ENCODE results near the gene ATP10B.

DNA sequence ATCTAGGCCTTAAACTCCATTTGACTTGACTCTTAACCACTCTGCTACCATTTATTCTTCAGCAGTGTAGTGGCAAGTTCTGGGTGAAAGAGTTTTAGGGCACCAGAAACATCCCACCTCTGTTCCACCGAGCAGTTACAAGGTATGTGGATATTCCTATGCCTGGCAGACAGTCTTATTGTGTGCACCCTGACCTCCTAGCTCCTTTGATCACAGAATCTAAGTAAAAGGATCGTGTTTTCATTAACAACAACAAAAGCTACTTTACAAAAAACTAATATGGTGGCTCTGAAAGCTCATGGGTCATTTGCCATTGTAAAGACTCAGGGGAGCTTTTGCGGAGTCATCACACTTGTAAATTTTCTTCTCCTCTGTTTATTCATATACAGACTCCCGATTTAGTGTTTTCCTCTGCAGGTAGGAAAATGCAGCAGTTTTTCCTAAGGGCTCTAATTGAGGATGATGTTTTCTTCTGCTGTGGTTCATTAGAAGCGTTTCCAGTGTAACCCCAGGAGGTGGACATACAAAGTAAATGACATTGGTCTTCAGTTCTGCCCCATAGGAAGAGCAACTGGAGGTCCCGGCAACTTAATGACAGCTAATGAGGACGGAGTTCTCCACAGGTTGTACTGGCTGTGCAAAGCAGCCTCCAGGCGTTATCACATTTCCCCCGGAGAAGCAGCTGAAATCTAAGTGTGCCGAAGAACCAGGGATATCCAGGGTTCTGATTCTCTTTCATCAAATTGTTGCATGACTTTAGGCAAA lies 78.2 kb downstream of the ATP10B start:
- TF ChIP-seq SP2 (tag by site-specific recombination; IDR thresholded peaks at IDR 0.05) (no peak), ZNF311 (tag by site-specific recombination; IDR thresholded peaks at IDR 0.05; ENCODE audit: borderline replicate concordance) (no peak), YY1 (tag by site-specific recombination; IDR thresholded peaks at IDR 0.05) (no peak), ZNF133 (tag by site-specific recombination; IDR thresholded peaks at IDR 0.05) (no peak), BCL11B (tag by site-specific recombination; IDR thresholded peaks at IDR 0.05; ENCODE audit: low read depth) (no peak), ZNF146 (tag by site-specific recombination; IDR thresholded peaks at IDR 0.05) (no peak)
- TF ChIP-seq, protein P1, sequence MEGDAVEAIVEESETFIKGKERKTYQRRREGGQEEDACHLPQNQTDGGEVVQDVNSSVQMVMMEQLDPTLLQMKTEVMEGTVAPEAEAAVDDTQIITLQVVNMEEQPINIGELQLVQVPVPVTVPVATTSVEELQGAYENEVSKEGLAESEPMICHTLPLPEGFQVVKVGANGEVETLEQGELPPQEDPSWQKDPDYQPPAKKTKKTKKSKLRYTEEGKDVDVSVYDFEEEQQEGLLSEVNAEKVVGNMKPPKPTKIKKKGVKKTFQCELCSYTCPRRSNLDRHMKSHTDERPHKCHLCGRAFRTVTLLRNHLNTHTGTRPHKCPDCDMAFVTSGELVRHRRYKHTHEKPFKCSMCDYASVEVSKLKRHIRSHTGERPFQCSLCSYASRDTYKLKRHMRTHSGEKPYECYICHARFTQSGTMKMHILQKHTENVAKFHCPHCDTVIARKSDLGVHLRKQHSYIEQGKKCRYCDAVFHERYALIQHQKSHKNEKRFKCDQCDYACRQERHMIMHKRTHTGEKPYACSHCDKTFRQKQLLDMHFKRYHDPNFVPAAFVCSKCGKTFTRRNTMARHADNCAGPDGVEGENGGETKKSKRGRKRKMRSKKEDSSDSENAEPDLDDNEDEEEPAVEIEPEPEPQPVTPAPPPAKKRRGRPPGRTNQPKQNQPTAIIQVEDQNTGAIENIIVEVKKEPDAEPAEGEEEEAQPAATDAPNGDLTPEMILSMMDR (tag by site-specific recombination; IDR thresholded peaks at IDR 0.05) = no peak
- TF ChIP-seq, protein P2, sequence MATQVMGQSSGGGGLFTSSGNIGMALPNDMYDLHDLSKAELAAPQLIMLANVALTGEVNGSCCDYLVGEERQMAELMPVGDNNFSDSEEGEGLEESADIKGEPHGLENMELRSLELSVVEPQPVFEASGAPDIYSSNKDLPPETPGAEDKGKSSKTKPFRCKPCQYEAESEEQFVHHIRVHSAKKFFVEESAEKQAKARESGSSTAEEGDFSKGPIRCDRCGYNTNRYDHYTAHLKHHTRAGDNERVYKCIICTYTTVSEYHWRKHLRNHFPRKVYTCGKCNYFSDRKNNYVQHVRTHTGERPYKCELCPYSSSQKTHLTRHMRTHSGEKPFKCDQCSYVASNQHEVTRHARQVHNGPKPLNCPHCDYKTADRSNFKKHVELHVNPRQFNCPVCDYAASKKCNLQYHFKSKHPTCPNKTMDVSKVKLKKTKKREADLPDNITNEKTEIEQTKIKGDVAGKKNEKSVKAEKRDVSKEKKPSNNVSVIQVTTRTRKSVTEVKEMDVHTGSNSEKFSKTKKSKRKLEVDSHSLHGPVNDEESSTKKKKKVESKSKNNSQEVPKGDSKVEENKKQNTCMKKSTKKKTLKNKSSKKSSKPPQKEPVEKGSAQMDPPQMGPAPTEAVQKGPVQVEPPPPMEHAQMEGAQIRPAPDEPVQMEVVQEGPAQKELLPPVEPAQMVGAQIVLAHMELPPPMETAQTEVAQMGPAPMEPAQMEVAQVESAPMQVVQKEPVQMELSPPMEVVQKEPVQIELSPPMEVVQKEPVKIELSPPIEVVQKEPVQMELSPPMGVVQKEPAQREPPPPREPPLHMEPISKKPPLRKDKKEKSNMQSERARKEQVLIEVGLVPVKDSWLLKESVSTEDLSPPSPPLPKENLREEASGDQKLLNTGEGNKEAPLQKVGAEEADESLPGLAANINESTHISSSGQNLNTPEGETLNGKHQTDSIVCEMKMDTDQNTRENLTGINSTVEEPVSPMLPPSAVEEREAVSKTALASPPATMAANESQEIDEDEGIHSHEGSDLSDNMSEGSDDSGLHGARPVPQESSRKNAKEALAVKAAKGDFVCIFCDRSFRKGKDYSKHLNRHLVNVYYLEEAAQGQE (tag by site-specific recombination; IDR thresholded peaks at IDR 0.05) = no peak

All from HEK293 (cell line).